Frontal cortex (tissue), 4 donors: ENCODE results near the gene PCSK5. TPM values are rescaled to one million over a fixed set of nuclear protein-coding genes. Genes with fewer than 3 reads are reported as not detected.
"Not testable (repeated sequence)": the region's sequence is repeated elsewhere in the genome, so short reads cannot be mapped to it uniquely, and the experiment has no call there.

Source experiments
- DNase-seq, 2 donors: peaks; one replicate each; pipeline ENCODE4 v3.0.0; 2012; ENCODE audit warnings: low spot score in 2 of 2
- FAIRE-seq: peaks from 2 replicates; lab custom pipeline; 2012; peaks lifted over from hg19 to GRCh38; lab: Jason Lieb, UNC
- total RNA-seq: library from RNA; depleted of rRNA; stranded (reverse); fragments of >200 nt; gene quantifications from one replicate; pipeline ENCODE4 v1.2.3, GENCODE V29; 2014
- donor health status: control.
- donor health status: control.
- donor health status: control.

The PCSK5 gene
- total RNA-seq, 1 donor from 2014 or later: 15.5 TPM

GRCh38 chr9:76359766-76360165, 469.3 kb downstream of the PCSK5 start:
- DNase-seq (no peak), FAIRE-seq (no peak)

- not testable (repeated sequence) for FAIRE-seq, DNase-seq
Observed at GRCh38 chr9:76362332-76363031, 472.0 kb downstream of the PCSK5 start.

GRCh38 chr9:76363032-76363395, 472.5 kb downstream of the PCSK5 start:
- DNase-seq (no peak), FAIRE-seq (no peak)

- no peak for DNase-seq
- no peak for FAIRE-seq
Observed at GRCh38 chr9:76365028-76365427, 474.6 kb downstream of the PCSK5 start.

- DNase-seq (no peak), FAIRE-seq (no peak)
Observed at GRCh38 chr9:76366275-76366674, 475.8 kb downstream of the PCSK5 start.

- FAIRE-seq (no peak), DNase-seq (no peak)
Observed at GRCh38 chr9:76369583-76369982, 479.1 kb downstream of the PCSK5 start.

GRCh38 chr9:76370396-76371023, 480.0 kb downstream of the PCSK5 start:
- DNase-seq: no peak

GRCh38 chr9:76371901-76372300, 481.4 kb downstream of the PCSK5 start:
- no peak for FAIRE-seq
- DNase-seq: no peak

More at GRCh38 chr9:76370396-76371023, 480.0 kb downstream of the PCSK5 start:
- no peak for FAIRE-seq

- no peak for FAIRE-seq
- DNase-seq: no peak
Observed at GRCh38 chr9:76372336-76372735, 481.9 kb downstream of the PCSK5 start.

- no peak for FAIRE-seq
Observed at GRCh38 chr9:76373173-76373783, 482.8 kb downstream of the PCSK5 start.

GRCh38 chr9:76373784-76374474, 483.5 kb downstream of the PCSK5 start:
- DNase-seq (no peak), FAIRE-seq (no peak)

More at GRCh38 chr9:76373173-76373783, 482.8 kb downstream of the PCSK5 start:
- no peak for DNase-seq

- FAIRE-seq (no peak), DNase-seq (peak in 1 of 2 donors; percentile 36)
Observed at GRCh38 chr9:76374783-76375559, 484.5 kb downstream of the PCSK5 start.

- FAIRE-seq: no peak
Observed at GRCh38 chr9:76377791-76378190, 487.3 kb downstream of the PCSK5 start.

GRCh38 chr9:76378367-76379073, 488.0 kb downstream of the PCSK5 start:
- FAIRE-seq (no peak), DNase-seq (no peak)

More at GRCh38 chr9:76377791-76378190, 487.3 kb downstream of the PCSK5 start:
- DNase-seq: no peak

GRCh38 chr9:76379494-76379893, 489.0 kb downstream of the PCSK5 start:
- no peak for FAIRE-seq
- DNase-seq: no peak

- FAIRE-seq (no peak), DNase-seq (no peak)
Observed at GRCh38 chr9:76390656-76391055, 500.2 kb downstream of the PCSK5 start.

- DNase-seq (peak; percentile 87 to 91), FAIRE-seq (no peak)
Observed at GRCh38 chr9:76394195-76394959, 503.9 kb downstream of the PCSK5 start, which contains the start of gene RFK. Gene RFK (minus strand): TSS chr9:76394426. CDS start chr9:76394171, 255 bp downstream.

GRCh38 chr9:76394960-76395252, 504.4 kb downstream of the PCSK5 start:
- FAIRE-seq: no peak
- DNase-seq: peak; percentile 19 to 41
